Forelimb muscle (tissue), 1 donor: ENCODE measurements around the gene PPP1R2B. TPM values are rescaled to one million over a fixed set of nuclear protein-coding genes. Genes with fewer than 3 reads are reported as not detected.

Source experiments
- DNase-seq: peaks from one replicate; pipeline ENCODE4 v3.0.0-alpha.2; 2013; ENCODE audit warnings: low read depth
- polyA plus RNA-seq: library from polyadenylated mRNA; unstranded; fragments of 120-200 nt; gene quantifications from one replicate; pipeline ENCODE4 v1.2.1, GENCODE V29; 2013; ENCODE audit not compliant: insufficient read length

Gene PPP1R2B
- polyA plus RNA-seq, 1 donor, result not detected

DNA sequence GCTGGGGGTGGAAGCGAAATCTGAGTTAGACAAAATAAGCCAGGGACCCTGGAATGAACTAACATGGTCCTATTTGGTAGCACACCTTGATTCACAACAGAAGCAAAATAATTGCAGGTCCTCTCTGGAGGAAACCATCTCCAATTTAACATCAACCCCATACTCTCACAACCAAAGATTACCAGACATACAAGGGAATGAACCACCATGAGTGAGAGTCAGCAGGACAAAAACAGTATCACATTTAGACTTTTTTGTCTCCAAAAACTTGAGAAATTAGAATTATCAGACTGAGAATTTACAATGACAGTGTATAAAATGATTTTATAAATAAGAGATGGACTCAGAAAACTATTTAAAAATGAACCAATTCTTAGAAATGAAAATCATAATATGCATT, 21.1 kb downstream of the PPP1R2B start:
- DNase-seq, result no peak

DNA sequence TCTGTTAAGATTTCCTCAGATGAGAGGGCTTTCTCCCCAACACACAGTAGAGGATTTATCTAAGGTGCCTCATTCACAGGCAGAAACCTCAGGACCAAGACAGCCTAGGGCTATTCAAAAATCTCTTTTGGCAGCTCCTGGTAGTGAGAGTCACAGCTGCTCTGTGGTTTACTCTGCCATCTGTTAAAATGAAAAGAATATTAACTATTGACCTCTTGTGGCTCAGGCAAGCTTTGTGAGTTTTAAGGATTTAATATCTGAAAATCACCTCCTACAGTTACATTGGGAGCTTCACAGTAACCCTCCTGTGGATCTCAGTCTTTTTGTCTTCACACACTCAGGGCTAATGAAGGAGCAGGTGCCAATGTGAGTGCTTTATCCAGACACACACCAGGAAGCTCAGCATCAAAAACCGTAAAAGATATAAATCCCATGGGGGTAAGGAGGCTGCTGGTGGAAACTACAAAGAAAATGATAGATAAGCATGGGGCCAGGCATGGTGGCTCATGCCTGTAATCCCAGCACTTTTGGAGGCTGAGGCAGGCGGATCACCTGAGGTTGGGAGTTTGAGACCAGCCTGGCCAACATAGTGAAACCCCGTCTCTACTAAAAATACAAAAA, 29.7 kb downstream of the PPP1R2B start:
- DNase-seq, result no peak

DNA sequence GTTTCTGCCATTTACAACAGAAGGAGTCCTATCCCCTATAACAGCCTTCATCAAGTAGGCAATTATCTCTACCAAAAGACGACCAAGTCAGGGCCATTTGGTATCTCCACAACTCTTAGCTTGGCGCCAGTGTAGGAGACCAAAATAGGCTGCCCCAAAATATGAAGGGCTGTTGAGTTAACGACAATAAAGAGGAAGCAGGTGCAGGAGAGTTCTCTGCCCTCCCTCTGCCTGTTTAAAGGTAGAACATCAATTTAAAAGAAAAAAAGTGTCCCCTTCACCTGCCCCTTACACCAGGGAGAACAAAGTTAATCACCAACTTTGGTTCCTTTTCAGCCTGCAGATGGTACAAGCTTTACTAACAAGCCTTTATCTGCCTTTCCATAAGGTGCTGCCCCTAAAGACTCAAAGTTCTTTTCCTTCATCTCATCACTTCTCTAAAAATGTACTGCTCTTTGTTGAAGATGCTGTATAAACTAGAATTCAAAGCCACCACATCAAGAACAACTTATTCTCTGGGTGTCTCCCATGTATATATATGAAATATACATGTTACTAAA, 33.3 kb downstream of the PPP1R2B start:
- no peak for DNase-seq

DNA sequence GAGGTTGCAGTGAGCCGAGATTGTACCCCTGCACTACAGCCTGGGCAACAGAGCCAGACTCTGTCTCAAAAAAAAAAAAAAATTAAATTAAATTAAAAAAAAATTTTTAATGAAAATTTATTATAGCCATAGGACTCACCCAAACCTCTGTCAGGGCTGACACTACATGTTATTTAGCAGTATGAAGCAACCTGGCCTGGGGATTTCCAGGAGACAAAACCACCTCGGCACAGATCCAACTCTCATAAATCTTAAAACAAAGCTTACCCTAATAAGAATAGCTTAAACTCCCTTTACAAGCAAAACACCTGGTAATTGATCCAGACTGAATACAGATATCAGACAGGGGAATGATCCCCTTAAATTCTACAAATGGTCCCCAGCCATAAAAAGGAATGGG, 38.4 kb downstream of the PPP1R2B start:
- no peak for DNase-seq

DNA sequence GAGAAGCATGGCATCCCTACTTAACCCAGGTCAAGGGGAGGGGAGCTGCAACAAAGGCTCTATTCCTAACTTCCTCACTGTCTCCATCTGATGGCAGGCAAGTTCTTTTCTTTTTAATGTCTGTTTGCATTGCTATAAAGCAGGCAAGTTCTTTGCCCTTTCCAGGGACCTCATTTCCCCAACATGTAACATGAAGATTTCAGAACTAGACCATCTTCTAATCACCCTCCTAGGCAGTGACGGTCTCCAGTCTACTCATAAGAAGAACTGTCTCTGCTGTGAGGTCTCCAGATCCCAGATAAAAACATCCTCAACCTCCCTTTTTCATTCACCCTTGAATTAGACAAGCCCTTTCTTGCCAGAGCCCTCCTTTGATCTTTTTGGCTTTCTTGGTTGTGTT, 42.1 kb downstream of the PPP1R2B start:
- no peak for DNase-seq

DNA sequence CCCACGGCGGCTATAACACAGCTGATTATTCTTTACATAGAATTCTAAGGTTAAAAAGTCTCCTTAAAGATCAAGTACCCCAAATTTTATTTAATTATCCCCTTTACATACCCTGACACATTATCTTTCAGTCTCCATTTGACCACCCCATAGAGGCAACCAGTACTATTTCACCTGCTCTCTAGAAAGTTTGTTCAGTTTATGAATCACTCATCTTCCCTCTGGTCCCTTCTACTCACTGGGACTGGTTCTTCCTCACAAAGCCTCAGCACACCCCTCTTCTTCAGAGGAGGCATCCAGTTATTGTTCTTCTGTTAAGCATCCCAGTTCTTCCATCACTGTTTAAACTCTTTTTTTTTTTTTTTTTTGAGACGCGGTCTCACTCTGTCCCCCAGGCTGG, 42.8 kb downstream of the PPP1R2B start:
- DNase-seq, result no peak

DNA sequence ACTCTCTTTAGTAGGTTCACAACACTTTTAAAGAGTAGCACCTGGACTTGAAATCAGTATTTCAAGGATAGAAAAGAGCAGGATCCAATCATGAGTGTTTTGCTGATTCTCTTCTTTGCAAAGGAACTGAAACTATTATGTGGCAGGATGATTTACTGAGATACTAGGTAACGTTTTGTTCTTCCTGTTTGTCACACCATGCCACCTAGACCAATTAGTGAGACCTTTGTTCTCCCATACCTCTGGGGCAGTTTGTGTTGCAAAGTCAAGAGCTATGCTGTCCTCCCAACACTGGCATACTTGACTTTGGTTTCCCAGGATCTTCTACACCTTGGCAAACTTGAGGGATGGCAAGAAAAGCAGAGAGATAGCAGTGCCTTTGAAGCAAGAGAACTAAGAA, 43.4 kb downstream of the PPP1R2B start:
- DNase-seq, result no peak

DNA sequence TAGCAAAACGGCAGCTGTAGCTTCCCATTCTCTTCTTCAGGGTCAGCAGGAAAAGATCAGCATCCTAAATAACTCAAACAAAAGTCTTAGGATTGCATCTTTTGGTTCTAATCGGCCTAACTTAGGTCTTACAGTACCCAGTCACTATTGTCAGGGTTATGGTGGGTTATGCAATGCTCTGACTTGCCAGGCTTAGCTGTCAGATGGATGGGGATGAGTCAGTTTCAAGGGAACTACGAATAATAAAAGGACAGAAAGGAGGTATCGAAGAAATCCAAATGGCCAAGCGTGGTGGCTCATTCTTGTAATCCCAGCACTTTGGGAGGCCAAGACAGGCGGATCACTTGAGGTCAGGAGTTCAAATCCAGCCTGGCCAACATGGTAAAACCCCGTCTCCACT, 46.5 kb downstream of the PPP1R2B start:
- DNase-seq, result no peak

Other genes starting within 250 kb of the PPP1R2B start
- 1.1 TPM for gene TIMD4, start 112.9 kb downstream of the PPP1R2B start, polyA plus RNA-seq
- not detected for gene HAVCR1, start 208.8 kb downstream of the PPP1R2B start, polyA plus RNA-seq